Colonic mucosa (tissue), 4 donors: ENCODE data around the gene SGTA. TPM values are rescaled to one million over a fixed set of nuclear protein-coding genes. Genes with fewer than 3 reads are reported as not detected.
"Not testable (repeated sequence)": the region's sequence is repeated elsewhere in the genome, so short reads cannot be mapped to it uniquely, and the experiment has no call there.

ENCODE experiments used
- DNase-seq: peaks from one replicate; pipeline ENCODE4 v3.0.0-alpha.2; 2020
- H3K27ac ChIP-seq: fragments of 200-600 bp; one replicate; pipeline ENCODE4 v1.8.0; 2021
- H3K27me3 ChIP-seq: fragments of 200-600 bp; one replicate; pipeline ENCODE4 v1.8.0; 2021
- H3K36me3 ChIP-seq: fragments of 200-600 bp; one replicate; pipeline ENCODE4 v1.8.0; 2021
- H3K4me1 ChIP-seq: fragments of 200-600 bp; one replicate; pipeline ENCODE4 v1.8.0; 2021; ENCODE audit warnings: mild to moderate bottlenecking
- H3K4me3 ChIP-seq: fragments of 200-600 bp; one replicate; pipeline ENCODE4 v1.8.0; 2021
- H3K9ac ChIP-seq, 2 donors: one replicate each; pipeline ENCODE4 v1.7.0; 2013; ENCODE audit warnings: control low read depth in 2 of 2, low read depth in 2 of 2, low read length in 2 of 2
- H3K9me3 ChIP-seq: fragments of 200-600 bp; one replicate; pipeline ENCODE4 v1.8.0; 2021
- CTCF ChIP-seq: fragments of 200-600 bp; IDR thresholded peaks from one replicate; pipeline ENCODE4 v1.8.0; 2022; ENCODE audit warnings: antibody characterized with exemption, mild to moderate bottlenecking
- intact Hi-C: fragments of 100-400 bp; cut with DNase I; formaldehyde crosslinking; loops from one replicate; pipeline ENCODE4 v1.14.1; 2022
- total RNA-seq, 2 donors: library from RNA; stranded (reverse); fragmentation: NEBNext Ultra II Directional in 1 of 2; extraction: Animal tissue kit (Norgen Biotek cat#: 25700) in 1 of 2; gene quantifications; one replicate each; pipeline ENCODE4 v1.2.1, GENCODE V29; 2021
- donor health status: healthy.
- donor health status: DM: no; HTN: no; CAD: no.
- donor health status: DM: no; HTN: no; CAD: no.

SGTA gene
- total RNA-seq, 2 donors from 2014 or later = 46.5 to 80.6 TPM

- intact Hi-C loops = no loop called here
- Histone ChIP-seq H3K36me3 (no peaks in the 10 kb centered on the region), H3K27ac (no peak overlapping the region), H3K9me3 (no peaks in the 10 kb centered on the region), H3K4me3 (no peak overlapping the region), H3K4me1 (no peaks in the 10 kb centered on the region), H3K9ac (no peak overlapping the region), H3K27me3 (no peaks in the 10 kb centered on the region)
- no peak for TF ChIP-seq CTCF
- no peak for DNase-seq
These were observed 10.5 kb upstream of the SGTA start for GRCh38 chr19:2793577-2793976.

GRCh38 chr19:2793126-2793525 is 10.1 kb upstream of the SGTA start:
- Histone ChIP-seq H3K4me1 (no peaks in the 10 kb centered on the region), H3K27me3 (no peaks in the 10 kb centered on the region), H3K9me3 (no peaks in the 10 kb centered on the region), H3K4me3 (no peak overlapping the region), H3K36me3 (no peaks in the 10 kb centered on the region), H3K27ac (no peak overlapping the region), H3K9ac (no peak overlapping the region)
- no peak for DNase-seq
- no peak for TF ChIP-seq CTCF
- intact Hi-C loops = no loop called here

DNA sequence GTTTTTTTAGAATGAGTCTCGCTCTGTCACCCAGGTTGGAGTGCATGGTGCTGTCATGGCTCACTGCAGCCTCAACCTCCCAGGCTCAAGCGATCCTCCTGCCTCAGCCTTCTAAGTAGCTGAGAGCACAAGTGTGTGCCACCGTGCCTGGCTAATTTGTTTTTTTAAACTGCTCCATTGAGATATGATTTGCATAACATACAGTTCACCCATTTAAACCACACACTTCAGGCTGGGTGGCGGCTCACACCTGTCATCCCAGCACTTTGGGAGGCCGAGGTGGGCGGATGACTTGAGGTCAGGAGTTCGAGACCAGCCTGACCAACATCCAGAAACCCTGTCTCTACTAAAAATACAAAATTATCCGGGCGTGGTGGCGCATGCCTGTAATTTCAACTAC is 9.6 kb upstream of the SGTA start:
- H3K36me3 ChIP-seq, H3K27me3 ChIP-seq, H3K9ac ChIP-seq, H3K4me3 ChIP-seq, DNase-seq, H3K9me3 ChIP-seq, intact Hi-C loops, H3K4me1 ChIP-seq, H3K27ac ChIP-seq: not testable (repeated sequence)

DNA sequence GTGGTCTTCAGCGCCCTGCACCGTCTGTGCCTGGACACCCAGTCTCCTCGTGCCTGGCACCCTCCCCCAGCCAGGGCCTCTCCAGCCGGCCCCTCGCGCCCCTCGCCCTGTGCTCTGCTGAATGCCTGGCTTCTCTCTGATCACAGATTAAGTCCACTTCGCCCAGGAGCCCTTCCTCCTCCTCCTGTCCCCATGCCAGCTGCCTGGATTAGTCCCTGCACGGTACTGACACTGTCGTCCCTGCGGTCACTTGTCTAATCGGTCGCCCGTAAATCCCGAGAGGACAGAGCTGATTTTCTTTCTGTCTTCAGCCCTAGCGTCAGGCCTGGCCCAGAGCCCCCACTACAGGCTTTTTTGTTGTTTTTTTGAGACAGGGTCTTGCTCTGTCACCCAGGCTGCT is 8.8 kb upstream of the SGTA start:
- H3K9ac ChIP-seq = no peak overlapping the region
- intact Hi-C loops = no loop called here
- H3K4me3 ChIP-seq = no peak overlapping the region
- no peaks in the 10 kb centered on the region for H3K4me1 ChIP-seq
- H3K36me3 ChIP-seq = no peaks in the 10 kb centered on the region
- no peak overlapping the region for H3K27ac ChIP-seq
- TF ChIP-seq CTCF = no peak
- H3K9me3 ChIP-seq = no peaks in the 10 kb centered on the region
- DNase-seq = no peak
- H3K27me3 ChIP-seq = no peaks in the 10 kb centered on the region

DNA sequence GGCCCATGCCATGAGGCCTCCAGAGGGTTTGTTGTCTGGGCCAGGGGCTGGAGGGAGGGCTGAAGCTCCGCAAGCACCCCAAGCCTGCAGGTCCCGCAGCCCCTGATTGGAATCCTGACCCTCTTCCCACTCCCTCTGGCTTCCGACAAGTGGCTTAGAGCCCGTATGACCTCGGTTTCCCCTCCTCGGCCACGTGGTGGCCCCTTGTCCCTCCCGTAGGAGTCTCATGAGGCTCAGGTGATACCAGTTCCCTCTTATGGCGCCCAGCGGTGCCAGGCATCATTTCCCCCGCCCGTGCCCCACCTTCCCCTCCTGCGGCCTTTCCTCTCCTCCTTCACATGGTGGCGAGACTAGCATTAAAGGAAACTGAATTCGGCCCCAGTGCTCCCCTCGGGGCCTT is 8.4 kb upstream of the SGTA start:
- no peaks in the 10 kb centered on the region for H3K27me3 ChIP-seq
- H3K9ac ChIP-seq = no peak overlapping the region
- intact Hi-C loops = no loop called here
- no peaks in the 10 kb centered on the region for H3K9me3 ChIP-seq
- H3K36me3 ChIP-seq = no peaks in the 10 kb centered on the region
- no peak overlapping the region for H3K27ac ChIP-seq
- no peak for TF ChIP-seq CTCF
- no peak for DNase-seq
- H3K4me1 ChIP-seq = no peaks in the 10 kb centered on the region
- H3K4me3 ChIP-seq = no peak overlapping the region

GRCh38 chr19:2790557-2791271 is 7.6 kb upstream of the SGTA start:
- no peak for DNase-seq
- Histone ChIP-seq H3K4me1 (no peaks in the 10 kb centered on the region), H3K36me3 (no peaks in the 10 kb centered on the region), H3K9ac (no peak overlapping the region), H3K4me3 (no peak overlapping the region), H3K27ac (no peak overlapping the region), H3K27me3 (no peaks in the 10 kb centered on the region), H3K9me3 (no peaks in the 10 kb centered on the region)
- intact Hi-C loops = no loop called here
- no peak for TF ChIP-seq CTCF
